ENCODE results near the gene LAMA5. TPM values are rescaled to one million over a fixed set of nuclear protein-coding genes. Genes with fewer than 3 reads are reported as not detected.

The LAMA5 gene
- total and polyA plus RNA-seq, 2 donors (not counting 1 experiment from before 2014, with no cell fraction given), result 52.9 to 83.5 TPM

- Histone ChIP-seq H2AFZ (ENCODE audit: insufficient read depth, low read depth, low read length, poor library complexity, severe bottlenecking) (no peak overlapping the region), H3K27ac (ENCODE audit: low read length in 2 of 2) (no peak overlapping the region), H3K4me1 (ENCODE audit: control insufficient read depth in 2 of 2, insufficient read depth in 2 of 2, low read length in 2 of 2) (peaks cover 4 to 15% of the 10 kb centered on the region in 2 donors), H3K27me3 (replicated peaks in 1 of 4; ENCODE audit: control extremely low read depth in 1 of 4, control insufficient read depth in 3 of 4, insufficient read depth in 4 of 4, low read length in 3 of 4) (peaks cover 0 to 3% (median 0%) of the 10 kb centered on the region in 4 experiments), H3K79me2 (ENCODE audit: control insufficient read depth, insufficient read depth, low read length) (no peaks in the 10 kb centered on the region), H3K9me3 (ENCODE audit: control extremely low read depth in 1 of 3, control insufficient read depth in 2 of 3, insufficient read depth in 1 of 3, low read length in 2 of 3) (no peaks in the 10 kb centered on the region), H3K9ac (ENCODE audit: low read length) (no peak overlapping the region), H3K36me3 (replicated peaks in 1 of 2; ENCODE audit: control extremely low read depth in 1 of 2, control insufficient read depth in 1 of 2, extremely low read depth in 1 of 2, insufficient read depth in 2 of 2, low read length in 1 of 2) (no peaks in the 10 kb centered on the region), H4K20me1 (ENCODE audit: control insufficient read depth, insufficient read depth, low read length, poor library complexity, severe bottlenecking) (peaks cover 6% of the 10 kb centered on the region), H3K4me3 (ENCODE audit: control extremely low read depth in 1 of 5, extremely low read depth in 1 of 5, insufficient read depth in 1 of 5, low read depth in 2 of 5, low read length in 4 of 5) (no peak overlapping the region), H3K4me2 (replicated peaks; ENCODE audit: low read depth, low read length, poor library complexity, severe bottlenecking) (no peak overlapping the region)
- DNase-seq, result no peak
- ATAC-seq (ENCODE audit: low read depth), result no peak
- CTCF ChIA-PET, result no interaction called here
- Mint-ChIP-seq H3K27ac (no peak overlapping the region), H3K4me3 (no peak overlapping the region), H3K9me3 (ENCODE audit: insufficient read depth) (no peaks in the 10 kb centered on the region), H3K4me1 (peaks cover 11% of the 10 kb centered on the region), H3K27me3 (no peaks in the 10 kb centered on the region)
- no peak for TF ChIP-seq EZH2 (IDR thresholded peaks at IDR 0.05; ENCODE audit: borderline replicate concordance, insufficient read depth, low read depth, low read length, poor library complexity, severe bottlenecking)
- TF ChIP-seq, protein P1, sequence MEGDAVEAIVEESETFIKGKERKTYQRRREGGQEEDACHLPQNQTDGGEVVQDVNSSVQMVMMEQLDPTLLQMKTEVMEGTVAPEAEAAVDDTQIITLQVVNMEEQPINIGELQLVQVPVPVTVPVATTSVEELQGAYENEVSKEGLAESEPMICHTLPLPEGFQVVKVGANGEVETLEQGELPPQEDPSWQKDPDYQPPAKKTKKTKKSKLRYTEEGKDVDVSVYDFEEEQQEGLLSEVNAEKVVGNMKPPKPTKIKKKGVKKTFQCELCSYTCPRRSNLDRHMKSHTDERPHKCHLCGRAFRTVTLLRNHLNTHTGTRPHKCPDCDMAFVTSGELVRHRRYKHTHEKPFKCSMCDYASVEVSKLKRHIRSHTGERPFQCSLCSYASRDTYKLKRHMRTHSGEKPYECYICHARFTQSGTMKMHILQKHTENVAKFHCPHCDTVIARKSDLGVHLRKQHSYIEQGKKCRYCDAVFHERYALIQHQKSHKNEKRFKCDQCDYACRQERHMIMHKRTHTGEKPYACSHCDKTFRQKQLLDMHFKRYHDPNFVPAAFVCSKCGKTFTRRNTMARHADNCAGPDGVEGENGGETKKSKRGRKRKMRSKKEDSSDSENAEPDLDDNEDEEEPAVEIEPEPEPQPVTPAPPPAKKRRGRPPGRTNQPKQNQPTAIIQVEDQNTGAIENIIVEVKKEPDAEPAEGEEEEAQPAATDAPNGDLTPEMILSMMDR (IDR thresholded peaks at IDR 0.05), result no peak
- POLR2A ChIA-PET, result no interaction called here
- 90% methylated on average over 20 of the region's 25 CpGs for WGBS (ENCODE audit: insufficient coverage)
- intact Hi-C loops (cut with micrococcal nuclease), result no loop called here
Observed at GRCh38 chr20:62360854-62361798, 6.0 kb downstream of the LAMA5 start.

- Histone ChIP-seq H3K4me2 (replicated peaks; ENCODE audit: low read depth, low read length, poor library complexity, severe bottlenecking) (no peak overlapping the region), H3K9ac (ENCODE audit: low read length) (no peak overlapping the region), H3K4me1 (ENCODE audit: control insufficient read depth in 2 of 2, insufficient read depth in 2 of 2, low read length in 2 of 2) (peaks cover 0 to 6% of the 10 kb centered on the region in 2 donors), H3K9me3 (ENCODE audit: control extremely low read depth in 1 of 3, control insufficient read depth in 2 of 3, insufficient read depth in 1 of 3, low read length in 2 of 3) (no peaks in the 10 kb centered on the region), H3K4me3 (ENCODE audit: control extremely low read depth in 1 of 5, extremely low read depth in 1 of 5, insufficient read depth in 1 of 5, low read depth in 2 of 5, low read length in 4 of 5) (no peak overlapping the region), H3K27me3 (replicated peaks in 1 of 4; ENCODE audit: control extremely low read depth in 1 of 4, control insufficient read depth in 3 of 4, insufficient read depth in 4 of 4, low read length in 3 of 4) (no peaks in the 10 kb centered on the region), H2AFZ (ENCODE audit: insufficient read depth, low read depth, low read length, poor library complexity, severe bottlenecking) (no peak overlapping the region), H3K27ac (ENCODE audit: low read length in 2 of 2) (no peak overlapping the region), H3K79me2 (ENCODE audit: control insufficient read depth, insufficient read depth, low read length) (no peaks in the 10 kb centered on the region), H3K36me3 (replicated peaks in 1 of 2; ENCODE audit: control extremely low read depth in 1 of 2, control insufficient read depth in 1 of 2, extremely low read depth in 1 of 2, insufficient read depth in 2 of 2, low read length in 1 of 2) (no peaks in the 10 kb centered on the region), H4K20me1 (ENCODE audit: control insufficient read depth, insufficient read depth, low read length, poor library complexity, severe bottlenecking) (peaks cover 6% of the 10 kb centered on the region)
- no peak for ATAC-seq (ENCODE audit: low read depth)
- ChIA-PET POLR2A (no interaction called here), CTCF (no interaction called here)
- Mint-ChIP-seq H3K27ac (no peak overlapping the region), H3K27me3 (no peaks in the 10 kb centered on the region), H3K9me3 (ENCODE audit: insufficient read depth) (no peaks in the 10 kb centered on the region), H3K4me3 (no peak overlapping the region), H3K4me1 (peaks cover 3% of the 10 kb centered on the region)
- DNase-seq, result no peak
- WGBS (ENCODE audit: insufficient coverage), result 92% methylated on average over 24 of the region's 25 CpGs
- TF ChIP-seq, protein P1 (IDR thresholded peaks at IDR 0.05), result no peak
- no peak for TF ChIP-seq EZH2 (IDR thresholded peaks at IDR 0.05; ENCODE audit: borderline replicate concordance, insufficient read depth, low read depth, low read length, poor library complexity, severe bottlenecking)
- intact Hi-C loops (cut with micrococcal nuclease), result no loop called here
Observed at GRCh38 chr20:62359491-62360121, 7.5 kb downstream of the LAMA5 start.

Data from B cell (primary cell).